Sigmoid colon (tissue), 4 donors: ENCODE data around the gene LHFPL2.

Experiments
- EP300 ChIP-seq, 4 donors: sonication (generic); formaldehyde crosslinking; IDR thresholded peaks; one replicate each; pipeline ENCODE4 v1.6.1; 2017; ENCODE audit warnings: antibody characterized with exemption in 4 of 4
- POLR2A ChIP-seq, 2 donors: fragments of 450-650 bp; IDR thresholded peaks; one replicate each; pipeline ENCODE4 v1.6.1; 2016; ENCODE audit warnings: antibody characterized with exemption in 2 of 2, mild to moderate bottlenecking in 2 of 2, moderate library complexity in 2 of 2
- TF ChIP-seq, protein P1 (sequence below), 4 experiments: fragments of 450-650 bp in 3 of 4; fragments of 200-600 bp in 1 of 4; IDR thresholded peaks; one replicate each; pipeline ENCODE4 v1.5.1; 2016 to 2019; ENCODE audit warnings: antibody characterized with exemption in 4 of 4, mild to moderate bottlenecking in 3 of 4, moderate library complexity in 2 of 4

DNA sequence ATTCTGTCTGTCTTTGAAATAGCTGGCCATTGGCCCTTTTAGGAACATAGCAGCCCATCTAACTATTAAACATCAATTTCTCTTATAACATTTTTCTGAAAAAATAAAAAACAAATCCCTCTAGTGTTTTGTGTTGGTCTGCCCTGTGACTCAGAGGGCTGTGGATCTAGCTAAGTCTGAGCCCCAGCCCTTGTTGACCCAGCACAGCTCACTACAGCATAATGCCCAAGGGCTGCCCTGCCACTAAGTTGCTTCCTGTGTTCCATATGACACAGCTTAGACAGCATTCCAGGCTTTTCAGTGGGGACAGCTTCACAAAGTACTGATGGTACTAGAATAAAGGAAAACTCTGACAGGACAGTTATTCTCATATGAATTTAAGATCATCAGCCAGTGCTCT, 152.2 kb downstream of the LHFPL2 start:
- TF ChIP-seq, protein P1, sequence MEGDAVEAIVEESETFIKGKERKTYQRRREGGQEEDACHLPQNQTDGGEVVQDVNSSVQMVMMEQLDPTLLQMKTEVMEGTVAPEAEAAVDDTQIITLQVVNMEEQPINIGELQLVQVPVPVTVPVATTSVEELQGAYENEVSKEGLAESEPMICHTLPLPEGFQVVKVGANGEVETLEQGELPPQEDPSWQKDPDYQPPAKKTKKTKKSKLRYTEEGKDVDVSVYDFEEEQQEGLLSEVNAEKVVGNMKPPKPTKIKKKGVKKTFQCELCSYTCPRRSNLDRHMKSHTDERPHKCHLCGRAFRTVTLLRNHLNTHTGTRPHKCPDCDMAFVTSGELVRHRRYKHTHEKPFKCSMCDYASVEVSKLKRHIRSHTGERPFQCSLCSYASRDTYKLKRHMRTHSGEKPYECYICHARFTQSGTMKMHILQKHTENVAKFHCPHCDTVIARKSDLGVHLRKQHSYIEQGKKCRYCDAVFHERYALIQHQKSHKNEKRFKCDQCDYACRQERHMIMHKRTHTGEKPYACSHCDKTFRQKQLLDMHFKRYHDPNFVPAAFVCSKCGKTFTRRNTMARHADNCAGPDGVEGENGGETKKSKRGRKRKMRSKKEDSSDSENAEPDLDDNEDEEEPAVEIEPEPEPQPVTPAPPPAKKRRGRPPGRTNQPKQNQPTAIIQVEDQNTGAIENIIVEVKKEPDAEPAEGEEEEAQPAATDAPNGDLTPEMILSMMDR (IDR thresholded peaks at IDR 0.05), result no peak
- TF ChIP-seq POLR2A (IDR thresholded peaks at IDR 0.05), result no peak
- no peak for TF ChIP-seq EP300 (IDR thresholded peaks at IDR 0.05)
